ENCODE results near the gene NEK1.
"Not testable (repeated sequence)": the region's sequence is repeated elsewhere in the genome, so short reads cannot be mapped to it uniquely, and the experiment has no call there.

Gene NEK1

DNA sequence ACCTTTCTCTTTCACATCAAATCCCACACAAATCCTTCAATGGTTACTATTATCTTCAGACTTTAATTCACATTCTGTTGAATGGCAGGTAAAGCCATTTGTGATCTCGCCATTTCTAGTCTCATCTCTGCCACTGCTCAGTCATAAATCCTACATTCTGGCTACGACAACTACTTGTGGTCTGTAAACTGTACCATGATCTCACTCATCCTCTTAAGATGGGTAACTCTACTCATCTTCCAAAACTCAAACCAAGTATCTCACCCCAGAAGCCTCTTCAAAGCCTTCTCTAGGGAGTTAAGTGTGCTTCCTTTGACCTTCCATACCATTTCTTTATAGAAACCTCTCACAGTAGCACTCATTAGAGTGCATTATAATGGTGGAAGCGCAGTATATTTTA lies 101.8 kb downstream of the NEK1 start:
- TF ChIP-seq, protein P1, sequence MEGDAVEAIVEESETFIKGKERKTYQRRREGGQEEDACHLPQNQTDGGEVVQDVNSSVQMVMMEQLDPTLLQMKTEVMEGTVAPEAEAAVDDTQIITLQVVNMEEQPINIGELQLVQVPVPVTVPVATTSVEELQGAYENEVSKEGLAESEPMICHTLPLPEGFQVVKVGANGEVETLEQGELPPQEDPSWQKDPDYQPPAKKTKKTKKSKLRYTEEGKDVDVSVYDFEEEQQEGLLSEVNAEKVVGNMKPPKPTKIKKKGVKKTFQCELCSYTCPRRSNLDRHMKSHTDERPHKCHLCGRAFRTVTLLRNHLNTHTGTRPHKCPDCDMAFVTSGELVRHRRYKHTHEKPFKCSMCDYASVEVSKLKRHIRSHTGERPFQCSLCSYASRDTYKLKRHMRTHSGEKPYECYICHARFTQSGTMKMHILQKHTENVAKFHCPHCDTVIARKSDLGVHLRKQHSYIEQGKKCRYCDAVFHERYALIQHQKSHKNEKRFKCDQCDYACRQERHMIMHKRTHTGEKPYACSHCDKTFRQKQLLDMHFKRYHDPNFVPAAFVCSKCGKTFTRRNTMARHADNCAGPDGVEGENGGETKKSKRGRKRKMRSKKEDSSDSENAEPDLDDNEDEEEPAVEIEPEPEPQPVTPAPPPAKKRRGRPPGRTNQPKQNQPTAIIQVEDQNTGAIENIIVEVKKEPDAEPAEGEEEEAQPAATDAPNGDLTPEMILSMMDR (IDR thresholded peaks at IDR 0.05; ENCODE audit: extremely low read depth, missing control alignments): no peak

DNA sequence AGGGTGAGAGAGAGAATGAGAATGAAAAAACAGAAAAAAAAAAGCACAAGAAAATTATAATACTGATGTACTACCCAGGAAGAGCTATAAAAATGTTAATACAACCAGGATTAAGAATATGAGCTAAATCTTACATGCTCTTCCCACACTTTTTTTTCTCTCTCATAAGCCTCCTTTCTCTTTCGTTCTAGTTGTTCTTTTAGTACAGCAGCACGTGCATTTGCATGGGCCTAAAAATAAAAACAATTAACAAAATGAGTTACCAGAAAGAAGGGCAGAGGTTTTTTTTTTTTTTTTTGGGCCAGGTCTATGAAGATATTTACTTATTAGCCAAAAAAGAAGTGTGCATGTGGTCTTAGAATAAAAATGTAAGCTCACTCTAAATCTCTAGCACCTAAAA lies 105.5 kb downstream of the NEK1 start:
- TF ChIP-seq, protein P1 (IDR thresholded peaks at IDR 0.05; ENCODE audit: extremely low read depth, missing control alignments): no peak
- DNase-seq (ENCODE audit: low spot score): no peak

More for the DNA sequence above, 101.8 kb downstream of the NEK1 start:
- DNase-seq (ENCODE audit: low spot score): no peak

DNA sequence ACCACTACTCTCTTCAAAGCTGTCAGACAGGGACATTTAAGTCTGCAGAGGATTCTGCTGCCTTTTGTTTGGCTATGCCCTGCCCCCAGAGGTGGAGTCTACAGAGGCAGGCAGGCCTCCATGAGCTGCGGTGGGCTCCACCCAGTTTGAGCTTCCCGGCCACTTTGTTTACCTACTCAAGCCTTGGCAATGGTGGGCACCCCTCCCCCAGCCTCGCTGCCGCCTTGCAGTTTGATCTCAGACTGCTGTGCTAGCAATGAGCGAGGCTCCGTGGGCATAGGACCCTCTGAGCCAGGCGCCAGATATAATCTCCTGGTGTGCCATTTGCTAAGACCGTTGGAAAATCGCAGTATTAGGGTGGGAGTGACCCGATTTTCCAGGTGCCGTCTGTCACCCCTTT lies 112.5 kb downstream of the NEK1 start:
- DNase-seq (ENCODE audit: low spot score): not testable (repeated sequence)

DNA sequence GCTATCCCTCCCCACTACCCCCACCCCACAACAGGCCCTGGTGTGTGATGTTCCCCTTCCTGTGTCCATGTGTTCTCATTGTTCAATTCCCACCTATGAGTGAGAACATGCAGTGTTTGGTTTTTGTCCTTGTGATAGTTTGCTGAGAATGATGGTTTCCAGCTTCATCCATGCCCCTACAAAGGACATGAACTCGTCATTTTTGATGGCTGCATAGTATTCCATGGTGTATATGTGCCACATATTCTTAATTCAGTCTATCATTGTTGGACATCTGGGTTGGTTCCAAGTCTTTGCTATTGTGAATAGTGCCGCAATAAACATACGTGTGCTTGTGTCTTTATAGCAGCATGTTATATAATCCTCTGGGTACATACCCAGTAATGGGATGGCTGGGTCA lies 118.1 kb downstream of the NEK1 start:
- DNase-seq (ENCODE audit: low spot score): not testable (repeated sequence)

DNA sequence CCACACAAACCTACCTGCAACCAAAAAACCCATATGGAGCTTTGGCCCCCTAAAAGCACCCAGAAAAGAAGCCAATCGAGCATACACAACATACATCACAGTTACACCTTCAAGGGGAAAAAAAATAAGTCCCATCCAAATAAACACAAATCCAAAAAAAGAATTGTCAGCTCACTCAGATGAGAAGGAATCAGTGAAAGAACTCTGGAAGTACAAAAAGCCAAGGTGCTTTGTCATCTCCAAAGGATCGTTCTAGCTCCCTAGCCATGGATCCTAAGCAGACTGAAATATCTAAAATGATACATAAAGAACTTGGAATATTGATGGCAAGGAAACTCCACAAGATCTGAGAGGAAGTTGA lies 119.2 kb downstream of the NEK1 start:
- DNase-seq (ENCODE audit: low spot score): no peak
- TF ChIP-seq, protein P1 (IDR thresholded peaks at IDR 0.05; ENCODE audit: extremely low read depth, missing control alignments): no peak

DNA sequence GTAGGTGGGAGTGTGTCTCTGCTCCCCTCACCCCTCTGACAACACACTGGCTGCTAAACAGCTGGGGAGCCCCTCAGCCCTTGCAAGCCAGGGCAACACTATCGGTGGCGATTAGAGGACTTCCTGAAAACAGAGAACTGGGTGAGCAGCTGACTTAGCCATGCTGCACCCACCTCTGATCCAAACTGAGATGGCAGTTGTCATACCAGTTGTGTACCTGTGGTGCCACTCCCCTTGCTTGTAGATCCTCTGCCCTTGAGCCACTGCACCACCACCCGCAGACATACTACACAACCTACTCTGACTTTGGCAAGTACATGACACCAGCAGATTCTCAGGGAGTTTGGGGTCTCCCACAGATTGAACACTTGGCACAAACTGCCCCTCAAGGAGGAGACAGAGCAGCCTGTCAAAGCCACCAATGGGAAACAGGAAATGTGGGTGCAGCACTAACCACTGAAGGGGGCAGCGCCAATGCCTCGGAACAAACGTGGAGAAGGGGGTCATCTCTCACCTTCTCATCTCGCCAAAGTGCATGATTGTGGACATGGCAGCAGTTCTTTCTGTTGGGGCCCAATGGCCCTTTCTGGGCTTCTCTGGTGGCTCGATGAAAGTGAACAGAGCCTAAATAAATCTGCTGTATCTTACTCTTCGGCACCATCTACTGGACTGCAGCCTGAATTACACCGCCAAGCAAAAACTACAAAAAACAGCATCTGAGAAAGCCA lies 119.8 kb downstream of the NEK1 start:
- TF ChIP-seq, protein P1 (IDR thresholded peaks at IDR 0.05; ENCODE audit: extremely low read depth, missing control alignments): peak; percentile 50
- DNase-seq (ENCODE audit: low spot score): peak; percentile 31

DNA sequence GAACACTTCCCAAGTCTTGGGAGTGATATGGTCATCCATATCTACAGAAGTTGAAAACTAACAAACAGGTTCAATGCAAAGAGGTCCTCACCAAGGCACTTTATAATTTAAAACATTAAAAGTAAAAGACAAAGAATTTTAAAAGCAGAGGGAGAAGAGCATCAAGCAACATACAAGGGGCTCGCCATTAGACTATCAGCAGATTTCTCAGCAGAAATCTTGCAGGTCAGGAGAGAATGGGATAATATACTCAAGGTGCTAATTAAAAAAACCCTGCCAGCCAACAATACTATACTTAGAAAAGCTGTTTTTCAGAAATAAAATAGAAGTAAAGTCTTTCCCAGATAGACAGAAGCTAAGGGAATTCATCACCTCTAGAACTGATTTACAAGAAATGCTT lies 121.2 kb downstream of the NEK1 start:
- TF ChIP-seq, protein P1 (IDR thresholded peaks at IDR 0.05; ENCODE audit: extremely low read depth, missing control alignments): no peak
- DNase-seq (ENCODE audit: low spot score): no peak

DNA sequence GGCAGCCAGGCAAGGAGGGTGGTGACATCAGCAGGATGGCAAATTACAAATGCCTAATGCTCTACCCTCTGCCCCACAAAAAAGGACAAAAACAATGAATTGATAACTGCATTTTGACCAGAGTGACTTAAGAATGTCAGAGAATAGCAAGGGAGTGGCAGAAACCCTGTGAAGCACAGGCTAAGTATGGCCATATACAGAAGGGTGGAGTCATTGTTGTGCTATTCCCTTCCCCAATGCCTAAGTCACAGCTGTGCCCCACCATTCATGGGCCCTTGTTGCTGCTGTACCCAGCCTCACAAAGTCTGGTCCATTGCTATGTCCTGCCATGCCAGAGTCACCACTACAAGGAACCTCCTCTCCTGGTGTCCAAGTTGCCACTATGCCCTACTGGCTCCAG lies 123.1 kb downstream of the NEK1 start:
- no peak for DNase-seq (ENCODE audit: low spot score)
- TF ChIP-seq, protein P1 (IDR thresholded peaks at IDR 0.05; ENCODE audit: extremely low read depth, missing control alignments): no peak
